ENCODE data around the gene PRR36. TPM values are rescaled to one million over a fixed set of nuclear protein-coding genes. Genes with fewer than 3 reads are reported as not detected.

Gene PRR36
- total RNA-seq, 1 donor from 2014 or later = 0.07 TPM

DNA sequence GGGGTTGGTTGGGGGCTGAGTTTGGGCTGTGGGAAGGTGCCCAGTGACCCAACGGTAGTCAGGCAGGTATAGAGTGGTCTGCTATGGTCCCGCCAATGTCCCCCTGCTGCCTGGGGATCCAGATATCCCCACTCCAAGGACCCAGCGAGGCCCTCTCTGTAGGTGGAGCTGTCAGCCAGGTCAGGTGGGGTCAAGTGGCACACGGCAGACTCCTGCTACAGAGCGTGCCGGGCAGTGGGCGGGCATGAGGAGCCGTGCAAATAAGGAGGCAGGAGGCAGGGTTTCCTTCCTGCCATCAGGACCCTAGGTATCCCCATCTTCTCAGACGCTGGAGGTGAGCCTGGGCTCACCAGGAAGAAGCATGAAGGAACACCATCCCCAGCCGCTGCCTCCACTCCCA lies 29.2 kb downstream of the PRR36 start:
- DNase-seq (ENCODE audit: low spot score) = no peak
- Mint-ChIP-seq H3K36me3 (no peaks in the 10 kb centered on the region), H3K4me3 (no peak overlapping the region), H3K4me1 (no peaks in the 10 kb centered on the region), H3K27ac (no peak overlapping the region), H3K27me3 (ENCODE audit: insufficient read depth, low read depth) (peaks cover 2% of the 10 kb centered on the region), H3K9me3 (no peaks in the 10 kb centered on the region)
- Histone ChIP-seq H3K9ac (no peak overlapping the region), H3K9me3 (ENCODE audit: low read depth) (no peaks in the 10 kb centered on the region), H3K4me3 (no peak overlapping the region), H3K4me2 (no peak overlapping the region), H2AFZ (replicated peaks) (no peak overlapping the region), H4K20me1 (ENCODE audit: low read depth) (no peaks in the 10 kb centered on the region), H3K27me3 (no peaks in the 10 kb centered on the region), H3K79me2 (ENCODE audit: low read depth) (no peaks in the 10 kb centered on the region), H3K36me3 (no peaks in the 10 kb centered on the region), H3K4me1 (no peaks in the 10 kb centered on the region), H3F3A (ENCODE audit: low read depth) (peaks cover 15% of the 10 kb centered on the region), H3K27ac (no peak overlapping the region)
- TF ChIP-seq EZH2 (IDR thresholded peaks at IDR 0.05) = no peak
- TF ChIP-seq, protein P1, sequence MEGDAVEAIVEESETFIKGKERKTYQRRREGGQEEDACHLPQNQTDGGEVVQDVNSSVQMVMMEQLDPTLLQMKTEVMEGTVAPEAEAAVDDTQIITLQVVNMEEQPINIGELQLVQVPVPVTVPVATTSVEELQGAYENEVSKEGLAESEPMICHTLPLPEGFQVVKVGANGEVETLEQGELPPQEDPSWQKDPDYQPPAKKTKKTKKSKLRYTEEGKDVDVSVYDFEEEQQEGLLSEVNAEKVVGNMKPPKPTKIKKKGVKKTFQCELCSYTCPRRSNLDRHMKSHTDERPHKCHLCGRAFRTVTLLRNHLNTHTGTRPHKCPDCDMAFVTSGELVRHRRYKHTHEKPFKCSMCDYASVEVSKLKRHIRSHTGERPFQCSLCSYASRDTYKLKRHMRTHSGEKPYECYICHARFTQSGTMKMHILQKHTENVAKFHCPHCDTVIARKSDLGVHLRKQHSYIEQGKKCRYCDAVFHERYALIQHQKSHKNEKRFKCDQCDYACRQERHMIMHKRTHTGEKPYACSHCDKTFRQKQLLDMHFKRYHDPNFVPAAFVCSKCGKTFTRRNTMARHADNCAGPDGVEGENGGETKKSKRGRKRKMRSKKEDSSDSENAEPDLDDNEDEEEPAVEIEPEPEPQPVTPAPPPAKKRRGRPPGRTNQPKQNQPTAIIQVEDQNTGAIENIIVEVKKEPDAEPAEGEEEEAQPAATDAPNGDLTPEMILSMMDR (IDR thresholded peaks at IDR 0.05) = no peak
- TF ChIP-seq EZH2phosphoT487 (IDR thresholded peaks at IDR 0.05) = no peak

DNA sequence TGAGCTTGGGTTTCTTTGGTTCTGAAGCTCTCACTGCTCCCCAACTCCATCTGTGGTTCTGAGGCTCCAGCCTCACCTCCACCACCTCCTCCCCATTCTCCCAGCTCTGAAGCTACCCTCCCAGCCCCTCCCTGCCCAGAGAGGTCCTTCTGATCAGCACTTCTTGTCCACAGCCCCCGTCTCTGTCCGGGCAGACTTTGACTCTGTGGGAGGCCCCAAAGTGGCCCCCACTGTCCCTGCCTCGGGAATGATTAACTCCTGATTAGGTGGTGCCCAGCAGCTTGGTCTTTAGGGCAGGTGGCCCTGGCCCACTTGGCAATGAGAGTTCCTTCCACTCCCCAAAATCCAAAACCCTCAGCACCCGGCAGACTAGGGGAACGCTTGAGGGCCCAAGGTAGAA lies 29.8 kb downstream of the PRR36 start:
- H3K27me3 Mint-ChIP-seq (ENCODE audit: insufficient read depth, low read depth) = no peaks in the 10 kb centered on the region
- H3K27ac ChIP-seq = no peak overlapping the region
- no peaks in the 10 kb centered on the region for H3K9me3 Mint-ChIP-seq
- no peak overlapping the region for H3K4me2 ChIP-seq
- no peaks in the 10 kb centered on the region for H3K4me1 ChIP-seq
- no peak for DNase-seq (ENCODE audit: low spot score)
- no peaks in the 10 kb centered on the region for H3K36me3 Mint-ChIP-seq
- H3K27ac Mint-ChIP-seq = no peak overlapping the region
- H4K20me1 ChIP-seq (ENCODE audit: low read depth) = no peaks in the 10 kb centered on the region
- no peaks in the 10 kb centered on the region for H3K9me3 ChIP-seq (ENCODE audit: low read depth)
- no peaks in the 10 kb centered on the region for H3K4me1 Mint-ChIP-seq
- no peak overlapping the region for H2AFZ ChIP-seq (replicated peaks)
- H3K4me3 ChIP-seq = no peak overlapping the region
- no peaks in the 10 kb centered on the region for H3K27me3 ChIP-seq
- H3F3A ChIP-seq (ENCODE audit: low read depth) = peaks cover 15% of the 10 kb centered on the region
- TF ChIP-seq, protein P1 (IDR thresholded peaks at IDR 0.05) = no peak
- TF ChIP-seq EZH2phosphoT487 (IDR thresholded peaks at IDR 0.05) (no peak), EZH2 (IDR thresholded peaks at IDR 0.05) (no peak)
- H3K36me3 ChIP-seq = no peaks in the 10 kb centered on the region
- H3K79me2 ChIP-seq (ENCODE audit: low read depth) = no peaks in the 10 kb centered on the region
- no peak overlapping the region for H3K4me3 Mint-ChIP-seq
- H3K9ac ChIP-seq = no peak overlapping the region

DNA sequence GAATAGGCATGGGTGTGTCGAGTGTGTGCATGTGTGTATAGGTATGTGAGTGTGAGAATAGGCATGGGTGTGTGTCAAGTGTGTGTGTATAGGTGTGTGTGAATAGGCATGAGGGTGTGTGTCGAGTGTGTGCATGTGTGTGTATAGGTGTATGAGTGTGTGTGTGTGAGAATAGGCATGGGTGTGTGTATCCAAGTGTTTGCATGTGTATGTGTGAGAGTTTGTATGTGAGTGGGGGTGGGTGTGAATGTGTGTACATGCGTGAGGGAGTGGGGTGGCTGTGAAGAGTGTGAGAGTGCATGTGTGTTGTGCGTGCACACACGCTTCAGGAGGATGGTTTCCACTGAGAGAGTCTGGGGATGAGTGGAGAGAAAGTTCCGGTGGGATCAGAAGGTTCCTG lies 30.7 kb downstream of the PRR36 start:
- H2AFZ ChIP-seq (replicated peaks) = no peak overlapping the region
- TF ChIP-seq EZH2phosphoT487 (IDR thresholded peaks at IDR 0.05) (no peak), EZH2 (IDR thresholded peaks at IDR 0.05) (no peak)
- TF ChIP-seq, protein P1 (IDR thresholded peaks at IDR 0.05) = no peak
- no peak overlapping the region for H3K4me3 Mint-ChIP-seq
- H3K9ac ChIP-seq = no peak overlapping the region
- no peaks in the 10 kb centered on the region for H3K36me3 Mint-ChIP-seq
- no peaks in the 10 kb centered on the region for H3K36me3 ChIP-seq
- no peaks in the 10 kb centered on the region for H3K27me3 ChIP-seq
- H3K27me3 Mint-ChIP-seq (ENCODE audit: insufficient read depth, low read depth) = no peaks in the 10 kb centered on the region
- no peaks in the 10 kb centered on the region for H3K4me1 Mint-ChIP-seq
- DNase-seq (ENCODE audit: low spot score) = no peak
- H3K4me2 ChIP-seq = no peak overlapping the region
- H3K27ac Mint-ChIP-seq = no peak overlapping the region
- H3K27ac ChIP-seq = no peak overlapping the region
- no peaks in the 10 kb centered on the region for H3K9me3 ChIP-seq (ENCODE audit: low read depth)
- H3F3A ChIP-seq (ENCODE audit: low read depth) = peaks cover 15% of the 10 kb centered on the region
- H3K4me1 ChIP-seq = no peaks in the 10 kb centered on the region
- H3K79me2 ChIP-seq (ENCODE audit: low read depth) = no peaks in the 10 kb centered on the region
- H4K20me1 ChIP-seq (ENCODE audit: low read depth) = no peaks in the 10 kb centered on the region
- H3K9me3 Mint-ChIP-seq = no peaks in the 10 kb centered on the region
- no peak overlapping the region for H3K4me3 ChIP-seq

All from neural progenitor cell (in vitro differentiated cells).